GM23248 (cell line): ENCODE data around the gene RUFY4. TPM values are rescaled to one million over a fixed set of nuclear protein-coding genes. Genes with fewer than 3 reads are reported as not detected.

Experiments
- DNase-seq: peaks from one replicate; pipeline ENCODE4 v3.0.0-alpha.2; 2015
- H2AFZ ChIP-seq: fragments of 200-600 bp; sonication (generic); 2 replicates; pipeline ENCODE4 v1.6.1; 2016; ENCODE audit warnings: antibody characterized with exemption
- H3F3A ChIP-seq: fragments of 200-600 bp; sonication (generic); 2 replicates; pipeline ENCODE4 v1.6.1; 2016; ENCODE audit warnings: mild to moderate bottlenecking, antibody characterized with exemption, mixed run types; ENCODE audit not compliant: insufficient read depth
- H3K27ac ChIP-seq: fragments of 200-600 bp; sonication (generic); 2 replicates; pipeline ENCODE4 v1.5.1; 2016; ENCODE audit warnings: mild to moderate bottlenecking
- H3K27me3 ChIP-seq: fragments of 200-600 bp; sonication (generic); replicated peaks from 2 replicates; pipeline ENCODE4 v1.6.1; 2016; ENCODE audit warnings: mild to moderate bottlenecking; ENCODE audit not compliant: insufficient read depth
- H3K36me3 ChIP-seq: fragments of 200-600 bp; sonication (generic); 2 replicates; pipeline ENCODE4 v1.6.1; 2016; ENCODE audit warnings: low read depth, mild to moderate bottlenecking
- H3K4me1 ChIP-seq: fragments of 200-600 bp; sonication (generic); 2 replicates; pipeline ENCODE4 v1.6.1; 2016; ENCODE audit warnings: mild to moderate bottlenecking; ENCODE audit not compliant: insufficient read depth
- H3K4me2 ChIP-seq: fragments of 200-600 bp; sonication (generic); one replicate; pipeline ENCODE4 v1.6.1; 2016; ENCODE audit warnings: mild to moderate bottlenecking; ENCODE audit not compliant: unreplicated experiment
- H3K4me3 ChIP-seq: fragments of 200-600 bp; sonication (generic); 2 replicates; pipeline ENCODE4 v1.5.1; 2016; ENCODE audit warnings: mild to moderate bottlenecking
- H3K79me2 ChIP-seq: fragments of 200-600 bp; sonication (generic); 2 replicates; pipeline ENCODE4 v1.6.1; 2016; ENCODE audit warnings: mild to moderate bottlenecking; ENCODE audit not compliant: insufficient read depth
- H3K9ac ChIP-seq: fragments of 200-600 bp; sonication (generic); 2 replicates; pipeline ENCODE4 v1.6.1; 2016; ENCODE audit warnings: mild to moderate bottlenecking
- H3K9me2 ChIP-seq: fragments of 200-600 bp; sonication (generic); 2 replicates; pipeline ENCODE4 v1.6.1; 2016; ENCODE audit warnings: mixed run types, mild to moderate bottlenecking, moderate library complexity; ENCODE audit not compliant: insufficient read depth
- H3K9me3 ChIP-seq: fragments of 200-600 bp; sonication (generic); one replicate; pipeline ENCODE4 v1.6.1; 2017; ENCODE audit warnings: low read depth
- H4K20me1 ChIP-seq: fragments of 200-600 bp; sonication (generic); 2 replicates; pipeline ENCODE4 v1.6.0; 2016; ENCODE audit not compliant: insufficient read depth
- EZH2 ChIP-seq: fragments of 200-600 bp; sonication (generic); IDR thresholded peaks from 2 replicates; pipeline ENCODE4 v1.6.1; 2018; ENCODE audit warnings: antibody characterized with exemption, mild to moderate bottlenecking; ENCODE audit not compliant: insufficient read depth, poor library complexity, severe bottlenecking
- EZH2phosphoT487 ChIP-seq: fragments of 200-600 bp; sonication (generic); IDR thresholded peaks from 2 replicates; pipeline ENCODE4 v1.6.1; 2018; ENCODE audit warnings: antibody characterized with exemption, moderate library complexity, mild to moderate bottlenecking, low read depth; ENCODE audit not compliant: insufficient read depth
- WGBS, 2 experiments: methylation state at CpG; one replicate each; pipeline ENCODE4 v1.1.6; 2015 to 2017; ENCODE audit warnings: low lambda C conversion rate in 2 of 2, low coverage in 1 of 2; ENCODE audit errors: missing lambda C conversion rate in 2 of 2; 5-methylcytosine and 5-hydroxymethylcytosine counted together
- in situ Hi-C: fragments of 300-500 bp; cut with MboI; formaldehyde crosslinking; loops from 2 replicates; pipeline ENCODE4 v1.15.0; 2020
- polyA plus RNA-seq: library from polyadenylated mRNA; unstranded; fragments of >200 nt; fragmentation: Nextera tagmentation; extraction: Ambion mirVana; gene quantifications from 2 replicates; pipeline ENCODE4 v1.2.1, GENCODE V29; 2016
- total RNA-seq: library from RNA; depleted of rRNA; stranded (reverse); fragments of >200 nt; shearing (Covaris generic); gene quantifications from 2 replicates; pipeline ENCODE4 v1.2.3, GENCODE V29; 2014

The RUFY4 gene
- total and polyA plus RNA-seq, 2 experiments from 2014 or later = not detected

DNA sequence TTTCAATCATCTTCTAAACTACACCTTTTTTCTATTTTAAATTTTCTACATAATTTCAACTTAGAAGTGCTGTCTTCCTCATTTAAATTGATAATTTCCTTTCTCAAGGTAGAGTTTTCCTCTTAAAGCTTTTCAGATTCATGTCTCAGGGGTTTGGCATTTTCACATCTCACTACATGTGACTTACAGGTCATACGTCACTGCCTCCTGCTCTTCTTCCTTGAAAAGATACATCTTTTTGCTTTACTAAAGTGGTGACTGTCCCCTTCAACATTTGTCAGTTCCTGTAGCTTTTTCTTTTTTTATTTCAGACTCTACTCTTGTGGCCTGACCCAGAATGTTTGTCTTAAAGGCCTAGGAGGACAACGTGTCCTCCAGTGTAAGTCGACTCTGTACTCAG lies 17.1 kb upstream of the RUFY4 start:
- H3K4me2 ChIP-seq = no peak overlapping the region
- H3K9me3 ChIP-seq = peaks cover 2% of the 10 kb centered on the region
- no peak overlapping the region for H3K4me3 ChIP-seq
- DNase-seq = no peak
- no peaks in the 10 kb centered on the region for H3K4me1 ChIP-seq
- no peaks in the 10 kb centered on the region for H4K20me1 ChIP-seq
- H3K27me3 ChIP-seq = peaks cover 86% of the 10 kb centered on the region
- TF ChIP-seq EZH2phosphoT487 (no peak), EZH2 (no peak)
- no peaks in the 10 kb centered on the region for H3K79me2 ChIP-seq
- no peaks in the 10 kb centered on the region for H3K9me2 ChIP-seq
- no peak overlapping the region for H3K27ac ChIP-seq
- in situ Hi-C loops = no loop called here
- no peaks in the 10 kb centered on the region for H3F3A ChIP-seq
- 63 to 66% methylated on average over 3 of the region's 3 CpGs for WGBS, 2 experiments
- H3K9ac ChIP-seq = no peak overlapping the region
- no peak overlapping the region for H2AFZ ChIP-seq
- no peaks in the 10 kb centered on the region for H3K36me3 ChIP-seq

DNA sequence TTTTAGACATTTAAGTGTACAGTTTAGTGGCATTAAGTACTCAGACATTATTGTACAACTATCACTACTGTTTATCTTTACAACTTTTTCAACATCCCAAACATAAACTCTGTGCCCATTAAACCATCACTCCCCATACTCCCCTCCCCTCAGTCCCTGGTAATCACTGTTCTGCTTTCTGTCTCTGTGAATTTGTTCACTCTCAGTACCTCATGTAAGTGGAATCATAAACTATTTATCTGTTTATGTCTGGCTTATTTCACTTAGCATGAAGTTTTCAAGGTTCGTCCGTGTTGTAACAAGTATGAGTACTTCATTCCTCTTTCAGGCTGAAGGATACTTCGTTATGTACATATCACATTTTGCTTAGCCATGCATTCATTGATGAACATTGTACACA lies 9.8 kb upstream of the RUFY4 start:
- in situ Hi-C loops = no loop called here
- Histone ChIP-seq H2AFZ (no peak overlapping the region), H3K27me3 (peaks cover 68% of the 10 kb centered on the region)

DNA sequence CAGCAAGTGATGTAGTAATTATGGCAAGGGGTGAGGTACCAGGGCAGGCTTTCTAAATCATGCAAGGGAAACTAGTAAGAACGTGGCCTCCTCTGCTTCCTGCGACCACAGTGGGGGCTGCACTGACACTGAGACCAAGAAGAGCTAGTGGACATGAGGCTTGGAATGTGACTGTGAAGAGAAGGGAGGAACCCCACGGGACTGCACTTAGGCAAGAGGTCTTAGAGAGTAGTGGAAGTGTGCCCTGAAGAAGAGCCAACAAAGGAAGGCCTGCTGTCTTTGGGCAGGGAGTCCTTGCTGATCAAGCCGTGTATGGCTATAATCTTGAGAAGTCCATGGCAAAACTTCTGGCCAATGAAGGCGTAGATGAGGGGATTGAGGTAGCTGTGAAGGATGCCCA lies 8.9 kb upstream of the RUFY4 start:
- DNase-seq = no peak
- no peak overlapping the region for H3K9ac ChIP-seq
- H3K36me3 ChIP-seq = no peaks in the 10 kb centered on the region
- H3F3A ChIP-seq = no peaks in the 10 kb centered on the region
- H3K27ac ChIP-seq = no peak overlapping the region
- H3K9me3 ChIP-seq = no peaks in the 10 kb centered on the region
- H4K20me1 ChIP-seq = no peaks in the 10 kb centered on the region
- H2AFZ ChIP-seq = no peak overlapping the region
- no peak overlapping the region for H3K4me2 ChIP-seq
- H3K4me3 ChIP-seq = no peak overlapping the region
- H3K9me2 ChIP-seq = no peaks in the 10 kb centered on the region
- TF ChIP-seq EZH2 = no peak
- no peak for TF ChIP-seq EZH2phosphoT487
- H3K79me2 ChIP-seq = no peaks in the 10 kb centered on the region
- in situ Hi-C loops = loop anchor here (10.0 kb wide), 1 partner anchor 275 kb away; no protein-coding TSS in a partner anchor
- 35 to 51% methylated on average over 5 of the region's 5 CpGs for WGBS, 2 experiments
- peaks cover 61% of the 10 kb centered on the region for H3K27me3 ChIP-seq
- H3K4me1 ChIP-seq = no peaks in the 10 kb centered on the region

More for the DNA sequence above, 9.8 kb upstream of the RUFY4 start:
- DNase-seq = no peak
- Histone ChIP-seq H3K79me2 (no peaks in the 10 kb centered on the region), H3K4me2 (no peak overlapping the region), H4K20me1 (no peaks in the 10 kb centered on the region), H3K9ac (no peak overlapping the region), H3K27ac (no peak overlapping the region), H3K9me3 (no peaks in the 10 kb centered on the region), H3K4me3 (no peak overlapping the region), H3K36me3 (no peaks in the 10 kb centered on the region), H3F3A (no peaks in the 10 kb centered on the region), H3K9me2 (no peaks in the 10 kb centered on the region), H3K4me1 (no peaks in the 10 kb centered on the region)
- 75 to 81% methylated on average over 3 of the region's 3 CpGs for WGBS, 2 experiments
- no peak for TF ChIP-seq EZH2phosphoT487
- no peak for TF ChIP-seq EZH2

DNA sequence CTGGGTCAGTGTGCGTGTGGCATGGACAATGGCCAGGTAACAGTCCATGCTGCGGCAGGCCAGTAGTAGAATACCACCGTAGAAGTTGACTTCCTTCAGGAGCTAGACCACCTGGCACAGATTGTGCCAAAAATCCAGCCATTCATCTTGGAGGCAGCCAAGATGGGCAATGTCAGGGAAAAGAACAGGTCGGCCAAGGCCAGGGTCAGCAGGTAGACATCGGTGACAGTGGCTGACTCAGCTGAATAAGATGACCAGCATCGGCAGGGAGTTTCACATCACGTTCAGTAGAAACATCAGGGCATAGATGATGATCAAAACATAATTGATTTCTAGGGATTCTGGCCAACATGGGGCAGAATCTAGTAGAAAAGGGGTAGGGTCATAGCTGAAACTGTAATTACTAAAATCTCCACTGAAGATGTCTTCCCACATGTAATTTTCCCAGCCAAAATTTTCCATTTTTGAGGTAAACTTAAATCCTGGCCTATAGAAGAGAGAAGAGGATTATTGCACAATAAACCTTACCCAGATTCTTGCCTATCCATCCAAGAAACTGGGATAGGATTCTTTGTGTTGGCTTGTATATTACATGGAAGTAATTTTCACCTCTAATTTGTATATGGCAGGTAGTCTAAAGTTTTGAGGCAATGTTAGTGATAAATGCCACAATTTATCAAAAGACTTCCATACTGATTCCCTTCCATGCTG lies 7.9 kb upstream of the RUFY4 start:
- Histone ChIP-seq H3K9me2 (no peaks in the 10 kb centered on the region), H3K4me1 (no peaks in the 10 kb centered on the region), H3K9ac (no peak overlapping the region), H3F3A (no peaks in the 10 kb centered on the region), H3K27me3 (peaks cover 51% of the 10 kb centered on the region), H3K36me3 (no peaks in the 10 kb centered on the region), H4K20me1 (no peaks in the 10 kb centered on the region), H2AFZ (no peak overlapping the region), H3K79me2 (no peaks in the 10 kb centered on the region), H3K4me3 (no peak overlapping the region), H3K9me3 (no peaks in the 10 kb centered on the region), H3K27ac (no peak overlapping the region), H3K4me2 (no peak overlapping the region)
- no peak for DNase-seq
- TF ChIP-seq EZH2 = no peak
- TF ChIP-seq EZH2phosphoT487 = no peak
- in situ Hi-C loops = loop anchor here (10.0 kb wide), 1 partner anchor 276 kb away; no protein-coding TSS in a partner anchor
- WGBS, 2 experiments = 77 to 83% methylated on average over 7 of the region's 7 CpGs
